Measurements from ENCODE around the gene CCDC28B.

CCDC28B gene

GRCh38 chr1:32223683-32224082 is 23.3 kb downstream of the CCDC28B start:
- DNase-seq: no peak

DNA sequence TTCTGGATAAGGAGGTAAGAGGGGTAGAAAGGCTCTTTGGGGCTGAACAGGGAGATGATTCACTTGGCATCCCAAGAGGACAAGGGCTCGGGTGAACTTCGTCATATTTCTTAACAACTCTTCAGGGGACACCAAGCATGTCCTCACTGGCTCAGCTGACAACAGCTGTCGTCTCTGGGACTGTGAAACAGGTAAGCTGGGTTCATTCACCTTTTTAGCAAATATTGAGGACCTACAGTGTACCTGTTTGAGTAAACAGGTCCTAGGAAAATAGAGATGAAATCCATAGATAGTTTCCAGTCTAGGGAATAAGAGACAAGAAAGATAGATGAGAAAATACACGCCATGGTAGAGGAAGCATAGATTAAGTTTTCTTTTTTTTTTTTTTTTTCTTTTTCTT is 23.9 kb downstream of the CCDC28B start:
- no peak for DNase-seq

DNA sequence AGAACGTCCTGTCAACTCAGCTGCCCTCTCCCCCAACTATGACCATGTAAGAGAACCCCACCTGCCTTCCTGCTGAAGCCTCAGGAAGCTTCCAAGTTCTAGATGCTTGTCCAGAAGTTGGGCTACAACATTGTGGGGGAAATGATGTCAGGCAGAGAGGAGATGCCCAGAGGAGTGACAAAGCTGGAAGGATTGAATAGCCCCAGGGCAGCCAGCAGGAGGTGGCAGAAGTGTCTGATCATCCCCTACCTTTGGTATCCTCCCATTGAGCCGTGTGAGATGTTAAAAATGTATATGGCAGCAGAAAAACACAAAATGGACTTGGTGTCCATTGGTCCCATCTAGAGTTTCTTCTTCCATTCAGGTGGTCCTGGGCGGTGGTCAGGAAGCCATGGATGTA is 28.4 kb downstream of the CCDC28B start:
- no peak for DNase-seq

DNA sequence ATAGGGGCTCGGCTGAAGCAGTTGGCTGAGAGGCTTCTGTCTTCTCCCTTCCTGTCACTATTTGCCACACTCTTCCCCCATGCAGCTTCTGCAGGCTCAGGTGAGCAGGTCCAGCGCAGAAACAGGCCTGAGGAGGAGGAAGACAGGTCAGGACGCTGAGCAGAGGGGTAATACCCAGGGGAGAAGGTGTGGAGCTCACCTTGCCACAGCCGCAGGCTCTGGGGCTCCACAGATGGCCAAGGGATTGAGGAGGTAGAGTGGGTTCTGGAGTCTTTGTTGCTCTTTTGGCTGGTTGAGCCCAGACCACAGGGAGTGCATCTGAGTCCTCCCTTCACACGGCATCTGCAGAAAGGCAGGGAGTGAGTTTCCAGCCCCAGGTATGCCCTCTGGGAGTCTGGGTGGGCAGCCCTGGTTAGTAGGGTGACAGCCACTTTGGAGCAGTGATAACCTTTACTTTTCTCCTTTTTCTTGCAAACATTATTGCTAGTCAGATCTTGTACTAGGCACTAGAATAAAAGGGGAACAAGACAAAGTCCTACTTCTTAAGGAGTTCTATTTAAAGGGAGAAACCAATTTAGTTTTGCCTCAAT is 31.5 kb downstream of the CCDC28B start:
- DNase-seq: no peak

DNA sequence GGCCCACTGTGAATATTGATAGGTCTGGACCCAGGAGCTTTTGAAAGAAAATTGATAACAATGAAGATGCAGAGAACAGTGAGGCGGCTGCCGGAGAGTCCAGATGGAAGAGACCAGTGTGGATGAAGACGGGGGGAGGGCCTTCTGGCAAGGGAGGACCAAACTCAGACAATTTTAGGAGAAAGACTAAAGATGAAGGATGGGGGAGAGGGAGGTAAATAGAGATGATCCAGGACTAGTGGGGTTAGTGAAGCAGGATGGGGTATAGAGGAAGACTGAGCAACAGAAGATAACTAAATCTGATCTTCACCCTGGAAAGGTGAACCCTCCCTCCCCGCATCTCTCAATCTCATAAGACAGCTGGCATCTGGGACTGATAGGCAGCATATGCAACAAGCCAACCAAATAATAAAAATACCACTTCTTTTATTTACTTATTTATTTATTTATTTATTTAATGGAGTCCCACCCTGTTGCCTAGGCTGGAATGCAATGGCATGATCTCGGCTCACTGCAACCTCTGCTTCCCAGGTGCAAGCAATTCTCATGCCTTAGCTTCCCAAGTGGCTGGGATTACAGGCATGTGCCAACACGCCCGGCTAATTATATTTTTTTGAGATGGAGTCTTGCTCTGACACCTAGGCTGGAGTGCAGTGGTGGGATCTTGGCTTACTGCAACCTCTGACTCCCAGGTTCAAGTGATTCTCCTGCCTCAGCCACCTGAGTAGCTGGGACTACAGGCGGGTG is 32.3 kb downstream of the CCDC28B start:
- peak; percentile 43 for DNase-seq

GRCh38 chr1:32234792-32235191 is 34.4 kb downstream of the CCDC28B start:
- no peak for DNase-seq

- DNase-seq: peak; percentile 66
Observed at GRCh38 chr1:32239337-32239736, 38.9 kb downstream of the CCDC28B start.

DNA sequence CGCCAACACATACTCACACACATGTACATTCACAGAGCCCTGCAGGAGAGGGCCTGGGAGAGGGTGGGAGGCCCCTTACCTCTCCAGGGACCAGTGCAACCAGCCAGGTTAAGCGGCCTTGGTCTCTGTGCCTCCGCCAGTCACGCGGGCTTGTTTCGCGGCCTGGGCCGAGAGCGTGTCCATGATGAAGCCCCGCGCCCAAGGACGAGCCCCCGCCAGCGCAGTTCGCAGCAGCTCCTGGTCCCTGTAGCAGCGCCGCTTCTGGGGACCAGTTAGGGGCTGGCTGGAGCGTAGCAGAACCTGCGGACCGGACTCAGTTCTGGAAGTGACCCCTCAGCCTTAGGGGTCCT is 39.4 kb downstream of the CCDC28B start:
- DNase-seq: peak; percentile 65

- peak; percentile 95 for DNase-seq
Observed at GRCh38 chr1:32240140-32240951, 40.0 kb downstream of the CCDC28B start.

GRCh38 chr1:32241001-32241763 is 40.8 kb downstream of the CCDC28B start:
- DNase-seq: peak; percentile 96

DNA sequence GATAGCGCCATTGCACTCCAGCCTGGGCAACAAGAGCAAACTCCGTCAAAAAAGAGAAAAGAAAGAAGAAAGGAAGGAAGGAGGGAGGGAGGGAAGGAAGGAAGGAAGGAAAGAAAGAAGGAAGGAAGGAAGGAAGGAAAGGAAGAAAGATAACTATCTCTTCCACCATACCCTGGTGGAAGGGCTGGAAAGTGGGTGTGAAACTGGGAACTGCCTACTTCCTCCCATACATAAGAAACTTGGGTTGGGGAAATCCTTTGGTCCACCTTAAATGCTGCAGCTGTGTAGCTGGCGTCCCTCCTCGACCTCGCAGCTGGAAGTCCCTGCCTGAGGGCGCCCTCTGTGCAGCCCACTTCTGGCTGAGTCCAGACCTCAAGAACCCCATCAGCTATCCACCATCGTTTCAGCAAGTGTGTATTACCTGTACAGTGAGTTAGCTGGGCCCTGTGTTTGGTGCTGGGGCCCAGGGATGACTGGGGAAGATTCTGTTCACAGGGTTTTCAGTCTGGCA is 42.0 kb downstream of the CCDC28B start:
- no peak for DNase-seq

DNA sequence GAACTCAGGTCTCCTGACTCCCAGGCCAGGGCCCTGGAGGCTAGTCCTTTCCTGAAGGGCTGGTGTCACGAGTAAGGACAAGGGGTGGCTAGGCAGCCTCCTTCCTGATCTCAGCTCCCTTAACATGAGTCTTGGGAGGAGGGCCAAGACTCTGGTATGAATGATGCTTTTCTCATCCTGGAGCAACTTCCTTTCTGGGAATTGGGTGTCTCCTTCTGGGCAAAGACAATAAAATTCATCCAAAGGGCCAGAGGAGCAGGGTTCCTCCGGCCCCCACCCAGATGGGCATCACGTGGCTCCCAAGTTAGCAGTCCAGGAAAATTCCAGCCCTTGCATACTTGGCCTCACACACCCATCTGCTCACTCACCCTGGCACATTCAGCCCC is 46.5 kb downstream of the CCDC28B start, which contains the start of gene FAM167B:
Gene FAM167B (plus strand): TSS at position 335 of the 386 bp plus-strand sequence. CDS start 200 bp downstream, outside the sequence.
- no peak for DNase-seq

- DNase-seq: no peak
Observed at GRCh38 chr1:32247452-32247851, 47.1 kb downstream of the CCDC28B start.

DNA sequence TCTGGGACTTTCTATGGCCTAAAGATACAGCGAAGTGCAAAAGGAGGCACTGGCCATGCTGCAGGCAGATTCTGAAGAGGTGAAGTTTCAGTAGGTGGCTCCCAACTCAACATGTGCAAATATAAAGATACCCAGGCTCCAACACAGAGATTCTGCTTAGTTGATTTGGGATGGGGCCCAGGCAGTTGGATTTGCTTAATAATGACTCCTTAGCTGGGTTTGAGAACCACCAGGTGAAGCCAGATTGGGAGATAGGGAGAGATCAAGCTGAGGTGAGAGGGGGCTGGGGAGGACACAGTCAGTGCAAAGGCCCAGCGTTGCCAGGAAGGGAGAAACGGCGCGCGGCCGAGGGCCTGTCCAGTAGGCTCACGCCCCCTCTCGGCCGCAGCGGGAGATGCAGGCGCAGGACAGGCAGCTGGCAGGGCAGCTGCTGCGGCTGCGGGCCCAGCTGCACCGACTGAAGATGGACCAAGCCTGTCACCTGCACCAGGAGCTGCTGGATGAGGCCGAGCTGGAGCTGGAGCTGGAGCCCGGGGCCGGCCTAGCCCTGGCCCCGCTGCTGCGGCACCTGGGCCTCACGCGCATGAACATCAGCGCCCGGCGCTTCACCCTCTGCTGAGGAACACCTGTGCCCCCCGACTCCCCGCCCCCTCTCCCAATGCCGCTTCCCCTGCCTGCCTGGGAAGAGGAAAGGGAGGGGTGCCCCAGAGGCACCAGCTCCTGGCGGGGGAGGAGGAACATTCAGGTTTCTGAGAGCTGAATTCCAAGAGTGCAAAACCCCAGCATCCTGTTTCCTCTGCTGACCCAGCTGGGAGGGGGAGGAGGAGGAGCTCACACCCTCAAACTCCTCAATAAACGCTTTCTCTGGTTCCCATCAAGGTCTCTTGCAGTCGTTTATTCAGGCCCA is 47.8 kb downstream of the CCDC28B start:
- peak; percentile 97 for DNase-seq

GRCh38 chr1:32249831-32250525 is 49.6 kb downstream of the CCDC28B start:
- DNase-seq: no peak

DNA sequence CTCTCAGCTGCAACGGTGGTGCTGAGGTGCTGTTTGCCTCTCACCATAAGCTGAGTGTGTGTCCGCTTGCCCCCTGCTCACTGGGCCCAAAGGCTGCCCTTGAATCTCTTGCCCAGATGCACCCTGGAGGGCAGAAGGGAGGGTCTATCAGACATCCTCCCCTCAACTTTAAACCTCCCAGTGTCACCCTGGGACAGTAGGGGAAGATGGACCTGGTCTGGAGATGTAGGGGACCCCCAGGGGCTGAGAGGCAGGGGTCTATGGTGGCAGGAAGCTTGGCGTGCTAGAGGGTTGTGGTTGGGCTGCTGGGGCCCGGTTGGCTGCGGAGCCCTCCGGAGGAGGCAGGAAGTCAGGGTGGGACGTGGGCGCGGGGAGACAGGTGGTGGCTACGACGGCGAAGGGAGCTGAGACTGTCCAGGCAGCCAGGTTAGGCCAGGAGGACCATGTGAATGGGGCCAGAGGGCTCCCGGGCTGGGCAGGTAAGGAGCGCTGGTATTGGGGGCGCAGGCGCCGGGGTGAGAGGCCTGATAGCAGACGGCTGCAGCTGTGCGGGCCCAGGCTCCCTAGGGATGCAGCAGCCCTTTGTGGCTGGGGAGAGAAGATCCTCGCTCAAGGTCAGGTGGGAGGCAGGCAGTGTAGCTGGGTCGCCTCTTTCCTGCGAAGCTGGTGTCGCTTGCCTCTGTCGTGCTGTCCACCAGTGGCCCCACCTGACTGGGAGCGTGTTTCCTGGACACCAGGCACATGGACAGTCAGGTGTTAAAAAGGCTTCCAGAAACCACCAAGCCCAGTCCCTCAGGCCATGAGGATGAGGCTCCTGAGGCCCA is 50.7 kb downstream of the CCDC28B start, which contains the start of gene LCK:
Gene LCK (plus strand): TSS at position 373 of the 824 bp plus-strand sequence. CDS start 23,065 bp downstream, outside the sequence.
- no peak for DNase-seq
